DND-41 (cell line): ENCODE measurements around the gene MT1E.

Experiments
- EZH2 ChIP-seq: IDR thresholded peaks from 3 replicates; pipeline ENCODE4 v1.6.1; 2012; ENCODE audit warnings: borderline replicate concordance, low read depth, mild to moderate bottlenecking, moderate library complexity, low read length, inconsistent platforms; ENCODE audit not compliant: severe bottlenecking
- TF ChIP-seq, protein P1 (sequence below): IDR thresholded peaks from 2 replicates; pipeline ENCODE4 v1.5.1; 2012; ENCODE audit warnings: borderline replicate concordance, low read length, moderate library complexity, mild to moderate bottlenecking; ENCODE audit not compliant: poor library complexity, severe bottlenecking; ENCODE audit errors: extremely low read depth

DNA sequence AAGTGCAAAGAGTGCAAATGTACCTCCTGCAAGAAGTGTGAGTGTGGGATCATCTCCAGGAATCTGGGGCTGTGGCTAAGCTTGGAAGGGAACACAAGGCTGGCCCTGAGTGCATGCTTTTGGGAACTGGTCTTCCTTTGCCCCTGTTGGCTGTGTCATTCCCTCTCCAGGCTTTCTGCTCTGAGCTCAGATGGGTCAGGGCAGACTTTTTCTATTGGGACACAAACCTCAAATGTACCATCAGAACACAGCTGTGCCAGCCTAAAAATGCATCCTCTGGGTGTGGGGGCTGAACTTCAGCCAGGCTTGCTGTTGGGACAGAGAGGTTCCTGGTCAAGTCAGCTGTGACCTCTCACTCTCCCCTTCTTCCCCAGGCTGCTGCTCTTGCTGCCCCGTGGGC, 27.0 kb downstream of the MT1E start:
- TF ChIP-seq, protein P1, sequence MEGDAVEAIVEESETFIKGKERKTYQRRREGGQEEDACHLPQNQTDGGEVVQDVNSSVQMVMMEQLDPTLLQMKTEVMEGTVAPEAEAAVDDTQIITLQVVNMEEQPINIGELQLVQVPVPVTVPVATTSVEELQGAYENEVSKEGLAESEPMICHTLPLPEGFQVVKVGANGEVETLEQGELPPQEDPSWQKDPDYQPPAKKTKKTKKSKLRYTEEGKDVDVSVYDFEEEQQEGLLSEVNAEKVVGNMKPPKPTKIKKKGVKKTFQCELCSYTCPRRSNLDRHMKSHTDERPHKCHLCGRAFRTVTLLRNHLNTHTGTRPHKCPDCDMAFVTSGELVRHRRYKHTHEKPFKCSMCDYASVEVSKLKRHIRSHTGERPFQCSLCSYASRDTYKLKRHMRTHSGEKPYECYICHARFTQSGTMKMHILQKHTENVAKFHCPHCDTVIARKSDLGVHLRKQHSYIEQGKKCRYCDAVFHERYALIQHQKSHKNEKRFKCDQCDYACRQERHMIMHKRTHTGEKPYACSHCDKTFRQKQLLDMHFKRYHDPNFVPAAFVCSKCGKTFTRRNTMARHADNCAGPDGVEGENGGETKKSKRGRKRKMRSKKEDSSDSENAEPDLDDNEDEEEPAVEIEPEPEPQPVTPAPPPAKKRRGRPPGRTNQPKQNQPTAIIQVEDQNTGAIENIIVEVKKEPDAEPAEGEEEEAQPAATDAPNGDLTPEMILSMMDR: no peak
- no peak for TF ChIP-seq EZH2
